GM18520 (cell line): ENCODE results near the gene PPP2R1B.
"Not testable (repeated sequence)": the region's sequence is repeated elsewhere in the genome, so short reads cannot be mapped to it uniquely, and the experiment has no call there.

Experiments used
- ATAC-seq: cut with Tn5 transposase; IDR thresholded peaks from one replicate; pipeline ENCODE4 v1.9.1; 2021; ENCODE audit not compliant: unreplicated experiment

The PPP2R1B gene

GRCh38 chr11:111729071-111729830, 36.9 kb downstream of the PPP2R1B start:
- no peak for ATAC-seq

DNA sequence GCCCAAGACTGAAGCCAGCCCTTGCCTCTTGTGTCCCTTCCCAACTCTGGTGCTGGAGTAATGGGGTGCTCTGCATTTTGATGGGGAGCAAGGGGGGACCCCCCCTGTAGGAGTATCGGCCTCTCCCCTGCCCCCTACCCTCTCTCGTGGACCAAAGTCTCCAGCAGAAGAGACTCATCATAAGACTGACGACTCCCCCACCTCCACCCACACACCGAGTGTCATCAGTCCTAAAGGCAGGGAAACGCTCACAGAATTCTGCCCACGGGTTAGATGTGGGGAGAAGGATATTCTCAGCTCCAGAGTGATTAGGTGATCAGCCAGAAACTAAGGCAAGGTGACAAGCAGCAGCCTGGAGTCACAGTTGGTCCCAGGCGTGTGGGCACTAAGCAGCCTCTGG, 38.8 kb downstream of the PPP2R1B start:
- ATAC-seq, result no peak

GRCh38 chr11:111726301-111726713, 39.9 kb downstream of the PPP2R1B start:
- ATAC-seq, result no peak

- no peak for ATAC-seq
Measured at GRCh38 chr11:111725621-111726020, 40.6 kb downstream of the PPP2R1B start.

DNA sequence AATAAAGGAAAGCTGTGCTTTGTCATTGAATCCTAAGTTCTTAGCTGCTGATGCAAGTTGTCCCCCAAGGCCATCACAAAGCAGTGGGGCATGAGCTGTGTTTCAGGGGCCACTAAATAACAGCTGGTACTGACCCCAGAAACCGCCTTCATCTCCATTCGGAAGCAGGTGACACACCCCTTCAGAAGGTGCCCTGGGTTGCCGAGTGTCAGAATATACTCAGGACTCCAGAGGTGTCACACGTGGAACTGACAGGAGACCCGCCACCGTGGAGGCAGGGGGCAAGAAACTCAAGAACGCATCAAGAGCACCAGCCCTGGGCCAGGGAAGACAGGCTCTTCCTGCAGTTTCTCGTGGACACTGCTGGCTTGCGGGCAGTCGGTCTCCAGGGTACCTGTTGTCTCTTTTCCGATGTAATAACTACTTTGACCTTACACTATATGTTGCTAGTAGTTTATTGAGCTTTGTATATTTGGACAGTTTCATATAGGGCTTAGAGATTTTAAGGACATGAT, 41.5 kb downstream of the PPP2R1B start:
- no peak for ATAC-seq

DNA sequence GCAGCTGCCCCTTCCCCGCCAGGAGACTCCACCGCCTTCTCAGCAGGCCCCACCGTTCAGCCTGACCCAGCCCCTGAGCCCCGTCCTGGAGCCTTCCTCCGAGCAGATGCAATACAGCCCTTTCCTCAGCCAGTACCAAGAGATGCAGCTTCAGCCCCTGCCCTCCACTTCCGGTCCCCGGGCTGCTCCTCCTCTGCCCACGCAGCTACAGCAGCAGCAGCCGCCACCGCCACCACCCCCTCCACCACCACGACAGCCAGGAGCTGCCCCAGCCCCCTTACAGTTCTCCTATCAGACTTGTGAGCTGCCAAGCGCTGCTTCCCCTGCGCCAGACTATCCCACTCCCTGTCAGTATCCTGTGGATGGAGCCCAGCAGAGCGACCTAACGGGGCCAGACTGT, 42.6 kb downstream of the PPP2R1B start:
- ATAC-seq, result no peak

- ATAC-seq, result no peak
Measured at GRCh38 chr11:111722501-111722900, 43.7 kb downstream of the PPP2R1B start.

- no peak for ATAC-seq
Measured at GRCh38 chr11:111720801-111721494, 45.2 kb downstream of the PPP2R1B start.

DNA sequence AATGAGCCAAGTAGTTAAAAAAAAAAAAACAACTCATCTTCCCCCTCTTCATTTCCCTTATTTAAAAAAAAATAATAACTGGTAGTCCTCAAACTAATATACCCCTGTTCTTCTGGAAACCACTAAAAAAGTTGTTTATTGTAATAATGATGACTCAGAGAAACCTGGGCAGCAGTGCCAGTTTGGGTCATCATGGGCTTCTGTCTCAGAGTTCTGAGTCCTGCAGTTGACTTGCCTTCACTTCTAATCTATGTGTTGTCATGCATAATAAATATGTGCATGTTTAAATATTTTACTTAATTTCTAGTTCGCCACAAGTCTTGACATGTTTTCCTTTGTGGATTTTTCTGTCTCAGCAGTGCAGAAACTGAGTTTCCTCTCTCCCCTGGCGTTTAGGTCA, 46.8 kb downstream of the PPP2R1B start:
- no peak for ATAC-seq

- ATAC-seq, result no peak
Measured at GRCh38 chr11:111718859-111719258, 47.3 kb downstream of the PPP2R1B start.

- ATAC-seq, result no peak
Measured at GRCh38 chr11:111718436-111718835, 47.8 kb downstream of the PPP2R1B start.

DNA sequence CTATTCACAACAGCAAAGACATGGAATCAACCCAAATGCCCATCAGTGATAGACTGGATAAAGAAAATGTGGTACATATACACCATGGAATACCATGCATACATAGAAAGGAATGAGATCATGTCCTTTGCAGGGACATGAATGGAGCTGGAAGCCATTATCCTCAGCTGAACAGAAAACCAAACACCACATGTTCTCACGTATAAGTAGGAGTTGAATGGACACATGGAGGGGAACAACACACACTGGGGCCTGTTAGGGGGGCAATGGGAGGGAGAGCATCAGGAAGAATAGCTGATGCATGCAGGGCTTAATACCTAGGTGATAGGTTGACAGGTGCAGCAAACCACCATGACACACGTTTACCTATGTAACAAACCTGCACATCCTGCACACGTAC, 48.5 kb downstream of the PPP2R1B start:
- not testable (repeated sequence) for ATAC-seq

DNA sequence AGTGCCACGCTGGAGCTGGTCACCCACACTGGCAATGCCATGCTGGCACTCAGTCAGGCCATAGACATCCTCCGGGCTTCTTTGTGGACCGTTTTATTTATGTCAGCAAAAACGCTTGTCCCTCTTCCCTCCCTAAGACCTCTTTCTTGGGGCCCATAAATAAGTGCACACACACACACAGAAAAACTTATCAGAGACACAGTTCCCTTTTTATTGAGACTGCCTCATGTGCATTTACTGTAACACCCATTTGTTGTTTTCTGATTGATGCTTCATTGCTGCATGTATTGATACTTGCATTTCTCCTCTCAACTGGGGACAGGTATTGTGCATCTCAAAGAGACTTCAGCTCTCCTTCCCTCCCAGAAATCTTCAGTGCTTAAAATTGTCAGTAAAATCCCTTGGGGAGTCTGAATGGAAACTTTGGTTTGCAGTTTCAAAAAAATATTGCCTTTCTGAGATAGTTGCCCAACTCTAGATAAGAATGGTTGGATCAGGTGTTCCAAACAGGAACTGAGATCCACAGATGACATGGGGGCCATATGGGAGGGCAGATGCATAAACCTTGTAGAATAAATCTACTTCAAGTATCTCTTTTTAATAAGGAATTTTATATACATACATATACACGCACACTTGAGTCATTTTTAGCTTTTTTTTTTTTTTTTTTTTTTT, 50.9 kb downstream of the PPP2R1B start:
- ATAC-seq, result no peak

DNA sequence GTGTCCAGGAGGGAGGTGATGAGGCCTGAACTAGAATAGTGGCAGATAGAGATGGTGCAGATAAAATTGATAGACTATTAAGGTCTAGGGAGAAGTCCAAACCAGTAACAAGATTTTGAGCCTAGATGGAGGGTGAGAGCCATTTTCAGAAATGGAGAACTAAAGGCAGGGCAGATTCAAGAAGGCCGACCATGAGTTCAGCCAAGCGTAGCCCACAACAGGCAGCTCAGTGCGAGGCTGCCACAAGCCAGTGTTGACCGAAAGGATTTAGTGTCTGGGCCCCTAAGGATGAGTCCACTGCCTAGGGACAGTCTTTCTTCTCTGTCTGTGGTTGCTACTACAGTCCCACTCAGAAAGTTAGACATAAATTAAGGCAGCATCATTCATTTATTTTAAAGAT, 51.7 kb downstream of the PPP2R1B start:
- ATAC-seq, result no peak

- no peak for ATAC-seq
Measured at GRCh38 chr11:111707691-111708067, 58.5 kb downstream of the PPP2R1B start.

GRCh38 chr11:111707039-111707690, 59.0 kb downstream of the PPP2R1B start:
- ATAC-seq, result no peak

DNA sequence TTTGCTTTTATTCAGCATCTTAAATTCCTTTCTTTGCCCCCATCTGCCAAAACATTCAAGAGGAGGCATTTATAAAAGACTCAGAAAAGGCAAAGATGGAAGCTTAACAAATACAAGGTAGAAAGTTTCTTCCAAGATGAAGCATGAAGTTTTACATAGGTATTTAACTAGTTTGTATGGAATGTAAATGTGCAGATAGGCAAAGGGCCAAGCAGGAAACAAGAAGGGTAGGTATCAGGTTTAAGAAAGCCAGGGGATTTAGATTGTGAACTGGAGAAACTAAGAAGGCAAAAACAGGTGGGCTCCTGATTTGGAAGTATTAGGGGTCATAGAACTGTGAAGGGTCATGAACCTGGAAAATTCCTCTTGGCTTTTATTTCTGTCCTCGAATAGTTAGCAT, 62.6 kb downstream of the PPP2R1B start:
- ATAC-seq, result no peak

- no peak for ATAC-seq
Measured at GRCh38 chr11:111702623-111703022, 63.6 kb downstream of the PPP2R1B start.

- ATAC-seq, result no peak
Measured at GRCh38 chr11:111700162-111700561, 66.0 kb downstream of the PPP2R1B start.

DNA sequence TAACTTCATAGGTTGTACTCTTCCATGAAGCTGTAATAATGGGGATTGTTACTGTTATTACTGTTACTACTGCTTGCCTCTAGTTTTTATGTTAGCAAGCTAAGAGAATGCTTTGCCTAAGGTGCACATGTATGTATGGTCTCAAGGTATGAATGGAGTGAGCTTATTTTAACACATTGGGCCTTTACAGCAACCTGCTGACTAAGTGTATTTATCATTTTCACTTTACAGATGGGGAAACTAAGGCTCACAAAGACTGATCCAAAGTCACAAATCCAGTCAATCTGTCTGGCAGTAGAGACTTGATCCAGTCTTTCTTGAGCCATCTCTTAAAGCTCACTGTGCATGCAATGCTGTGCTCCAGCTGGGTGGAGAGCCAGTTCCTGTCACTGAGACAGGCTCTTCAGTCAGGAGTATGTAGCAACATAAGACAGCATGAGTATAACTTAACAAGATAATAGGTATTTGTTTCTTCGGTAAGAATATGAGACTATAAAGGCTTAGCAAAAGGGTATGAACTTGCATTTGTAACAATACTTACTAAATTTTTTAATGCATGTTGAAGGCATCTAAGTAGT, 66.5 kb downstream of the PPP2R1B start:
- ATAC-seq, result no peak
